NCI-H345 treated with DMSO at 0.1 percent for 48 hours (cell line): Measurements from ENCODE around the gene ZCCHC24.

Source experiments
- DNase-seq: peaks from one replicate; lab custom pipeline; 2025; ENCODE audit not compliant: unreplicated experiment; lab: John Stamatoyannopoulos, UW

The ZCCHC24 gene

DNA sequence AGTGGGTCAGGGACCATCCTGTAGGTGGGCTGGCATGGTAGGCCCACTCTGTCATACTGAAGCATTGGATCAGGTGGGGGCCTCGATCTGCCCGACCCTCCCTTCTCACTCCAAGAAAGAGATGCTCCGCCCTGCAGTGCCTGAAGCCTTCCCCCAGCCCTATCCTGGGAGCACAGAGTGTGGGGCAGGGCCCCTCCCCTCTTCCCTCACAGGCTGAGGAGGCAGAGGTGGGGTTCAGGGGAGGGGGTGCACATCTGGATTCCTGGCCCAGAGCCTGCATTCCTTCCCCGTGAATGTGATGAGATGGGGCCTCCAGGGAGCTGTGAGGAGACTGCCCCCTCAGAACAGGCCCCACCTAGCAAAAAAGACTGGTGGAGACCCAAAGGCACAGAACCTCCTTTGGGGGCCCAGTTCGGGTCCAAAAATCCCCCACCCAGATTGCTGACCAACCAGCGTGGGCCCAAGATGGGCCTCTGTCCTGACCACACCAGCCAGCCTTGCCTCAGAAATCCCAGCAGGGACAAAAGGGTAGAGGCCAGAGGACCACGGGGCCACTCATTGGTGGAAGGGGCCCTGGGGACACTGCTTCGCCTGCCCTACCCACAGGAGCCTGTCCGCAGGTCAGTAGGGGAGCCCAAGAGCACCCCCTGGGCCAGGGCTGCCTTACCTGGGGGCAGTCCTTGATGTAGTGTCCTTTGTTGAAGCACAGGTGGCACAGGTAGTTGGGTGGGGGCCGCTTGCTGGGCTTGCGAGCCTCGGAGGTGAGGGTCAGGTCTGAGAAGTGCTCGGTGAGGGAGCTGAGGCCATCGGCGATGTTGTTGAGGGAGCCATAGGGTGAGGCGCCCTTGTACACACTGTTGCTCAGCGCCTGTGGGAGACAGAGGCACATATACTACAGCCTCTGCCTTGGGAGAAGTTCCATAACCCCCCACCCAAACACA is 13.3 kb downstream of the ZCCHC24 start:
- DNase-seq = no peak

DNA sequence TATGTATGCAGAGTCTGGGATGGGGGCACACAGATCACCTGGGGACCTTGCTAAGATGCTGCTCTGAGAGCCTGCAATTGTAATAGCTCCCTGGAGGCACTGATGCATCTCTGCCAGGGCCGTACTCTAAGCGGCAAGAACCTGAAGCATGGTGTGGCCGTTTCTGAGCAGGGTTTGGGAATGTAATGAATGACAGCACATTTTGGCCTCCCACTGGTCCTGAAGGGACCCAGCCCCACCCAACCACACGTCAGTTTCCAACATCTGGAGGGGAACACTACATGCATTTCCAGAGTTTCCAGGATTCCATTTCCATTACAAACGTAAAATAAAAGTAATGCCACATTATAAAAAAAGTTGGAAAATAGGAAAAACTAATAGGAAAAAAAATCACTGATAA is 14.0 kb downstream of the ZCCHC24 start:
- DNase-seq = no peak

DNA sequence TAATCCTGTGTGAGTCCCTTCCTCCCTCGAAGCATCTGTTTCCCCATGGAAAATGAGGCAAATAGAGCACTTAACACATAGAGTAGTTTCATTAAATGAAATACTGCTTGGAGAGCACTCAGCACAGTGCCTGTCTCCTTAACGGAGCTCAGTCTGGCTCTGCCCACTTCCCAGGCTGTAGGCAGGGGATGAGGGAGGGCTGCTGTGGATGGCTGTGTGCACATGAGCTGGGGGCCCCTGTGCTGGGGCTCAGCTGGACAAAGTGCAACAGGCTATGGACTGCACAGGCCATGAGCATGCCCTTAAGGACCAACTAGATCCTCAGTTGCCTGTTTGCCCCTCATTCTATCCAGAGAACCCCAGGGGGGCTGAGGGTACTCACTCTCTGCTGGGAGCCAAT is 14.5 kb downstream of the ZCCHC24 start:
- DNase-seq = no peak

DNA sequence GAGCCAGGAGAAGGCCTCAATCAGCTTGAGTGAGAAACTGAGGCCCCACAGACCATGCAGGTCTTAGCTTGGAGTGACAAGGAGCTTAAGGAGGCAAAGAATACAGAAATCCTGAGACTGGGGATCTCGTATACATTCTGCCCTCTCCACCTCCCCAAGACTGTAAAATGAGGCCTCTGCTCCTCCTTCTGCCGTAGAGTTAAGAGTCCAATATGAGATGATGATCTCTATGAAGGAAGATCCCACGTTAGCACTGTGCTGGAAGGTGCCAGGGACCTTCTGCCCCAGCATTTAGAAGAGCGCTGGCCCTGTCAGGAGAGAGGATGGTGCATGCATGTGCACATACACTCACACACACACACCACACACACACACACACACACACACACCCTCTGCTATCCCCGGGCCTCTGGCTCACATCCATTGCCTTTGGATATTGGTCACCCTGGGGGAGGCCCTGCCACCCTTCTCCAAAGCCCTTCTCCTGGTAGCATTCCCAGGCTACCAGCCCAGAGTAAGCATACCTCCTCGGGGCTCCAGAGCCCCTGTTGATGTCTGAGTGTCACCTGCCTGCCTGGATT is 15.0 kb downstream of the ZCCHC24 start:
- no peak for DNase-seq

DNA sequence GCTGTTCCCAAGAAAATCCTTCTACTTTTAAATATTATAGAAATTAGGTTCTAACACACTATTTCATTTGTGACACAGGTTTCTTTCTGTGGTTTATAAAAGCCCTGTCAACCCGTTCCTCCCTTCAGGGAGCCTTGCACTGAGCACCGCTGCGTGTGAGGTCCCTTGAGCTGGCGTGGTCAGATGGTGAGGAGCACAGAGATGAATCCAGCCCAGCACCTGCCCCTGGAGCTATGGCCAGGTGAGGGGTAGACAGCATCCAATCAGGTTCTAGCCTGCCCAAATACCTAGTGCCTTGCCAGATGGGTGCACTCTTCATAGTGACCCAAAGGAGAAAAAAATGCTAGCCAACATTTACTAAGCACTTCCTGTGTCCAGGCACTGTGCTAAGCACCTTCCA is 15.7 kb downstream of the ZCCHC24 start:
- DNase-seq = no peak

DNA sequence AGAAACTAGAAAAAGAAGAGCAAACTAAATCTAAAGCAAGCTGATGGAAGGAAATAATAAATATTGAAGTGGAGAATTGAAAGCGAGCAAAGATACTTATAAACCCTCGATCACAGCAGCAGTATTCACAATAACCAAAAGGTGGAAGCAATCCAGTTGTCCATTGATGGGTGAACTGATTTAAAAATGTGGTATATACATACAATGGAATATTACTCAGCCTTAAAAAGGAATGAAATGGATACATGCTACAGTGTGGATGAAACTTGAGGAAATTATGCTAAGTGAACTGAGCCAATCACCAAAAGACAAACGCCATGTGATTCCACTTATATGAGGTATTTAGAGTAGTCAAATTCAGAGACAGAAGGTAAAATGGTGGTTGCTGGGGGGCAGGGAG is 17.5 kb downstream of the ZCCHC24 start:
- DNase-seq = no peak

DNA sequence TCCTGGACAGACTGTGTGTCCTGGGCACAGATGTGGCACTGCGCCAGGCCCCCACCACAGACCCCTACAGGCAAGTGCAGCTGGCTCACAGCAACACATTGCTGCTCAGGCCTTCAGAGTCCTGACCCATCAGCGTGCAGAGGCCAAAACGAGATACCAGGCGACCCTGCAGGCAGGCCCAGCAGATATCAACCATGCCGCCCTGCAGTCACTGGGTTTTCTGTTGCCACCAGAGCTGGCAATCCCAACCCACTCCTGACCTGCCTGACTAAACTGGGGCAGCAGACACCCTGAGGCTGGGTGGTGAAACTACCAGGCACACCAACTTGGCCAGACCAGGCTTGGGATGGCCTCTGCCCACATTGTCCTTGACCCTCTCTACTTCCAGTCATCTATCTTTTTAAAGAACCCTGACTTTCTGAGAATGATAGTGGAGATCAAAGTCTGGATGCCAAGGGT is 20.3 kb downstream of the ZCCHC24 start:
- no peak for DNase-seq

DNA sequence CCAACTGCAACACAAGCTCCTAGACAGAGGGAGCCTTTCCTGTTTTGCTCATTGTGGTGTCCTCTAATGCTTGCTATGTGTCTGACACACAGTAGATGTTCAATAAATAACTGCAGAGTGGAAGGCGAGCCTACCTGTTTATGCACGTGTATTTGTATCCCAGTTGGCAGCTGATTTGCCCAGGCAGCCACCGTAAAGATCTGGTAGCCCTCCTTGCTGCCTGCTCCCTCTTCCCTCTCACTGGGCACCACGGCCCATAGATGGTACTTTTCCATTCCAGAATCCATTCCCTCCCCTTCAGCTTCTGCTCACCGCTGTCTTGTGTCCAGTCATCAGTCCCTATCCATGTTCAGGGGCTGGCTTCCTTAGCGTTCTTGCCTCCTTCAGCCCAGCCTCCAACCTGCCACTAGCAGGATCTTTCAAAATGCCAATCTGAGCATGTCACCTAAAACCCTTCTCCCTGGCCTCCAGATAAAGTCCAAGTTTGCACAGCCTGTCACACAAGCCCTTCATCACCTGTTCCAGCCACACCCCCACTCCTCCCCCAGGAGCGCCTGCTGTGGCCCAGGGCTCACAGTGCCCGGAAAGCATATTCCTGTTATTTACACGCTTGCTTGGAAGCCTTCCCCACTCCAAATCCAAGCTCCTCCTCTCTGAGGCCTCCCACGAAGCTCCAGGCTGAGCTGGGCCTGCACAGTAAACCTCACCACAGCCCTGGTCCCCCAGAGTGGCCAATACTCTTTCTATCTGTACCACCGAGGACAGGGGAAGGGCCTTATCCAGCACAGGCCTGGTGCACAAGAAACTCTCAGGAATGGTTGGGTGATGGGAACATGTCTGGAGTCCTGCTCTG is 21.0 kb downstream of the ZCCHC24 start:
- DNase-seq = no peak

DNA sequence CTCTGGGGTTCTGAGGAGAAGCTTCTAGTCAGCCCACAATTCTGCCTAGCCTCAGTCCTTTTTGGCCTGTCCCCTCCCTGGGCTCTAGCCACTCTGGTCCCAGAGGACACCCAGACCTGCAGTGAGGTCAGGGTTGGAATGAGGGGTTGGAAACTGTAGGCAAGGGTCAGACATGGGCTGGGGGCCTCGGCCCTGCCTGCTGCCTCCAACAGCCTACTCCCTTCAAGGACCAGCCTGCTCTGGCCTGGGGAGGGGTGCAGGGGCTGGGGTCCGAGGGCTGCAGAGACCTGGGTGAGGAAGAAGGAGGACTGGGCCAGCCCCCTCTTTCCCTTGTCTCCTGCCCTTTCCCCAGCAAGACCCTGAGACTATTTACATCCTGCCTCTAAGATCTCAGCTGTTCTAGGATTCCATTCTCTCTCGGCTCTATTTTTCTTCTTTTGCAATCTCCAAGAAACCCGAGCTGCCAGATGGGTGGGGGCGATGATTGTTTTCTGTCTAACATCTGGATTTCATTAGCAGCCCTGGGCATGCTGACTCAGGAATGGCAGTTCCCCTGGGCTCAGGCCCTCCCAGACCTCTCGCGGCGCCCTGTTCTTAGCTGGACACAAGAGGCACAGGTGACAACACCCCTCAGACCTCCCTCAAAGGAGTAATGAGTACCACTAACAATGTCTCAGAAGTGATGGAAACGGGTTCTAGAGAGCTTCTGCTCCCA is 23.1 kb downstream of the ZCCHC24 start:
- DNase-seq = no peak

DNA sequence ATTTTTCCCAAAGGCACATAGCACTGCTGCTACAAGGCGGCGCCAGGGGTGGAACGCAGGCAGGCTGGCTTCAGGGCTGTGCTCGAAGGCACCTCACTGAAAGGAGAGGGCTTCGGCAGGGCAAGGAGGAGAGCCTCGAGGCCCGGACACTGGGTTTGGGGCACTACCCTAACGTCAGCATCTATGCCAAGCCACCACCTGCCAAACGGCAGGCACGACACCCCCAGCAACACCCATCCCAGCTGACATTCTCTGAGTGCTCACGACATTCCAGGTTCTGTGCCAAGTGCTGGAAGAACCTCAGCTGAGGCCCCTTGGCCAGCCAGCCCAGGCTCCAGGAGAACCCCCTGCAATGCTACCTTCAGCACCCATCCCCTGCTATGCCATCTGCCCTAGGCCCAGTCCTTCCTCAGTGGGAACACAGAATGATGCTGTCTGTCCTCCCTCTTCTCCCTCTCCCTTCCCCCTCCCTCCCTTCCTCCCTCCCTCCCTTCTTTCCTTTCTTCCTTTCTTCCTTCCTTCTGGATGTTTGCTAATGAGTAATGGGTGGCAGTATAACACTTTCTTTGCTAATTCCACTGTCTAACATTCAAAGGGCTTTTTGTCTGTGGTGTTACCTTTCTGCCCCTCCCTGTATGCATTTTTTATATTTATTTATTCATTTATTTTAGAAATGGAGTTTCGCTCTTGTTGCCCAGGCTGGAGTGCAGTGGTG is 24.3 kb downstream of the ZCCHC24 start:
- no peak for DNase-seq

DNA sequence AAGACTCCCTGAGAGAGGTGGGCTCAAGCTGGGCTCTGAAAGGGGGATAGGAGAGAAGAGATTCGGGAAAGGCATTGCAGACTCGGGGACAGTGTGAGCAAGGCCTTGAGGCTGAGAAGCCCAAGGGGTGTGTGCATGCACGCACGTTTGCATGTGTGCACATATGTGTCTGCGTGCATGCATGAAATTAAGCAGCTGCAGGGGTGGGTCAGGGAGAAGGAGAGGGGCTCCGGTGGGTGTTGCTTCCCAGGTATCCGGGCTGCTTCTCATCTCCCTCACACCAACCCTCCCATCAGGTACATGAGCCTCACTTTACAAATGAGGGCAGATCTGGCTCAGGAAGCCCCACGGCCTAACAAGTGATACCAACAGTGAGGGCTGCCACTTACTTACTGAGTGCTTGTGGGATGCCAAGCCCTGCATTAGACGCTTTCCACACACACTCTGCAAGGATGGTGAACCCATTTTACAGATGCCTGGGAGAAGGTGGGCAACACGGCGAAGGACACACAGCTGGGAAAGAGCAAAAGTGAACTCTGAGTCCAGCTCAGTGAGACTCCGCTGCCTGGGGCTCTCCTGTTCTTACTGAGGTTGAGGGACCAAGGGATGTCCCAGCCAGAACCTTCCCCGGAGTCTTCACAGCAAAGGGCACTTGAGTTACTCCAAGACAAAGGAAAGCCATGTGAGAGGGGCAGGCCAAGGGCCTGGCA is 26.4 kb downstream of the ZCCHC24 start:
- no peak for DNase-seq

DNA sequence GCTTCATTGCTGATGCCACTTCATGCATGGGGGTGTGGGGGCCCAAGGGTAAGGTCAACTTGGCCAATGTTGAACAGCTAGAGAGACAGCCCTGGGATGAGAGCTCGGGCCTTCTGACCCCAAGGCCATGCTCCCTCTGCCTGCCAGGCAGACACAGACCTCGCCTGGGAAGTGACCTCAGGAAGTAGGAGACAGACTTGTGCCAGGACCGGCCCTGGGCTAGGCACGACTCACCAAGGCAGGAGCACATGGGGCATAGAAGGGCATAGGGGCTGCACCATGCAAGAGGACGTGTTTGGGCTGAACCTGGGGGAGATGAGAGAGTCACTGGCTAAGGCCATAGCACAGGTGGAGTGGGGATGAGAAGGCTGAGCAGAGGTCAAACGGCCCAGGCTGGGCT is 27.1 kb downstream of the ZCCHC24 start:
- DNase-seq = no peak

DNA sequence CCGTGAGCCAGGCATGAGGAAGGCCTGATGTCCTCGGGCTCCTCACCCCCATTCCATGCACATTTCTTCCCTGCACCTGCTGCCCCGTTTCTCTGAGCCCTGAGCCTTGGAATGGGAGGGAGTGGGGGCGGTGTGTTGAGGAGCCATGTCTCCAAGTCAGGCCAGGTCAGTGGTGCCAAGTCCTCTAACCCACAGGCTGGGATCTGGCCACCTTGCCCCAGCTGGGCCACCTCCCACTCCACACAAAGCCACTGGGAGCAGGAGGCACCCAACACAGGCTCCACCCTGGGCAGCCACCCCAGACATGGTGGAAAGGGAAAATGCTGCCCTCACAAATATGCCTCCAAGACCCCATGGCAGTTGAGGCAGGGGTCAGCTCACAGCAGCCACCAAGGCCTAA is 27.7 kb downstream of the ZCCHC24 start:
- DNase-seq = no peak

DNA sequence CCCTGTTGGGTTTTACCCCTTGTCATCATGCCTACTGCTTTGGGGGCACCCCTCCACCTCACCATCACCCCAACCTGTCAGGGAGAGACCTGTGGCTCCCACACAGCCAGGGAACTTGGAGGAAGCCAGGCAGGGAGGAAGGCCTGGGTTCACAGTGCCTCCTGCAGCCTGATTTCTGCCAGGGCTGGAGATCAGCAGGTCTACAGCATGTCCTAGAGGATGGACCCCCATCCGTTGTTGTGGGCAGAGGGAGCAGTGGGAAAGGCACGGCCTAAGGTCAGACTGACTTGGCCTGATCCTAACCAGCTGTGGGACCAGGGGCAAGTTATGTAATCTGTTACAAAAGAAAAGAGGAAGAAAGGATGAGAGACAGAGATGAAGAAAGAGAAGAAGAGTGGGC is 28.2 kb downstream of the ZCCHC24 start:
- no peak for DNase-seq

DNA sequence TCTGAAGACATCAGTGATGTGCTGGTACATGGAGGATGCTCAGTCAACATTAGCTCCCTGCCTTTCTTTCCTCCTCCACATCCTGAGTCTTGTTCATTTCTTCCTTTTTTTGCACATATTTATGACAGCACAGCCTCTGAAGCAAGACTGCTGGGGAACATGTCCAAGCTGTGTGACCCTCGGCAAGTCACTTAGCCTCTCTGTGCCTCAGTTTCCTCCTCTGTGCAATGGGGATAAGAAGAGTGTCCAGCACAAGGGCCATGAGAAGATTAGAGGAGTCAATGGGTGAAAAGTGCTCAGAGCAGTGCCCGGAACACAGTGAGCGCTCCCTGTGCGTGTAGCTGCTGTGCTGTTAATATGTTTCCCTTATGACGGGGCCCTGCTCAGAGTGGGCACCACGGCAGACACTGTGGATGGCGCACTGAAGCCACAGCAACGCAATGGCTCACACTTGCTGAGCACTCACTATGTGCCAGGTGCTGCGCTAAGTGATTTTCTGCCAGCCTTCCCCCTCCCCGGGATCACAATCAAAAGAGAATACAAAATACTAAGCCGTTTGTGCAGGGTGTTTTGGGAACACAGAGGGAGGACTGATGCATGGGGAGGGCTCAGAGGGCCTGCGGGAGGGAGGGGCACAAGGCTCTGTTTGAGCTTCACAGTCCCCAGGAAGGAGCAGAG is 28.7 kb downstream of the ZCCHC24 start:
- no peak for DNase-seq

DNA sequence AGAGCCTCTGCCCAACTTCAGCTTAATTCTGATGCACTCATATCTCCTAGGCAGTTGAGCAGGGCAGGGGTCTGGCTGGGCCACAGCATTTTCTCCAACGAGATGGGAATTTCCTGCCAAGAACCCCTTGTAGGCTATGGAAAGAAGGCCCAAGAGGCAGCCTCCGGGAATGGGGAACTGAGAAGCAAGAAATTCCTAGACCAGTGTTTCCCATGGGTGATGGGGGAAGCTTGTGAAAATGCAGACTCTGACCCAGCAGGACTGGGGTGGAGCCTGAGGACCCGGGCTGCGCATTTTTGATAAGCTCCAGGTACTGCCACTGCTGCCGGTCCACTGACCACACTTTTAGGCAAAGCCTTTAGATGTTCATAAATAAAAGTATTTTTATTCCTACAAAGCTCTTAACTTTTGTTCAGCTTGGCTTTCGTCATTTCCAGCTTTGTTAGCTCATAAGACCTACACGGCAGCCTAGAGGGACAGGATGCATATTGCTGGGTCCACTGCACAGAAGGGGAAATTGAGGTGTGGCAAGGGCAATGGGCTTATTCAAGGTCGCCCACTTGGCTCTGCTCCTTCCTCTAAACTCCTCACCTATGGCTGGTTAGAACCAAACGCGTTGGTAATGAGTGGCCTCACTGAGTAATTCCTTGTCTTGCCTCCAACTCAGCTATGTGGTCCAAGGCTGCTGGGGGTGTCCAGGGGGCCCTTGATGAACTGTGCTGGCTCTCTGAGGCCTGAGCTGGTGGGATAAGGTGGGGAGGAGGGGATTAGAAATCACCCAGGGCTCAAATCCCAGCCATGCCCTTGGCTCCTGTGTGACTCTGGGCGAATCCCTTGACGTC is 29.5 kb downstream of the ZCCHC24 start:
- DNase-seq = no peak

DNA sequence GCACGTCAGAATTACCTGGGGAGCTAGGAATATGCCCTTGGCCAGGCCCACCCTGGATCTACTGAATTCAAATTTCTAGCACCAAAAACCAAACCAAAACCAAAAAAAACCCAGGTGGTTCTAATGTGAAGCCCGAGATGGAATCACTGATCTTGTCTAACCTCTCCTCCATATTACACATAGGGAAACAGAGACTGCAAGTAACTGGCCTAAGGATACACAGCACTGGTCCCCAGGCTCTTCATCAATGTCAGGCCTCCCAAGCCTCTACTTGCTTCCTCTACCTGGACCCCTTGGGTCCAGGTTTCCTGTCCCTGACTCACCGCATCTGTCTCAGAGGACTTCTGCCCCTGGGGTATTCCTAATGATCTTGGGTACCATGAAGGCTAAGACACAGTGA is 30.7 kb downstream of the ZCCHC24 start:
- DNase-seq = no peak

DNA sequence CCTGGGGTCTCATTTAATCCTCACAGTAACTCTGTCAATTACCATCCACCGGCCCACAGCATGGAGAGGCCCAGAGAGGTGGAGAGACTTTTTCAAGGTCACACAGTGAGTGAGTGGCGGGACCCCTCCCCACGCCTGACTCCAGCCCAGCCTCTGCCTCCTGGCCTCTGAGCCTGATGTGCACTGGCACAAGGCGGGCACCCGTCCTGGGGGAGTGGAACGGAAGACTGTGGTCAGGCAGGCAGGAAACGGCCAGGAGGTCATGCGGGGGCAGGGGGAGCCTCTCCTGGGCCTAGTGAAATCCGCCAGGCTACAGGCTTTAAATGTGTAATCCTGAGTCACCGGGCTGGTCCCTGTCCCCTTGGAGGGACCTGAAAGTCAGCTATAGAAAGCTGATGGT is 32.2 kb downstream of the ZCCHC24 start:
- DNase-seq = no peak
